Measurements from ENCODE around the gene SLU7. TPM values are rescaled to one million over a fixed set of nuclear protein-coding genes. Genes with fewer than 3 reads are reported as not detected.

The SLU7 gene
- total and polyA plus RNA-seq, 9 of the 15 experiments (the other 6 are each of a cell fraction or from before 2014, with no cell fraction given) = 42.1 to 65.7 (median 54.8) TPM

- no peak for DNase-seq (ENCODE audit: extremely low read depth in 1 of 4, low spot score in 3 of 4)
- H3K27ac ChIP-seq (ENCODE audit: extremely low read depth, low read depth, low read length) = no peak overlapping the region
- no peak for FAIRE-seq
- H3K4me3 ChIP-seq = no peak overlapping the region
- ATAC-seq = no peak
- H3K36me3 ChIP-seq (ENCODE audit: control insufficient read depth, insufficient read depth, low read length) = no peaks in the 10 kb centered on the region
- BruUV-seq (replicated peaks) = no TSS peak
- intact Hi-C loops (cut with micrococcal nuclease) = no loop called here
- no peaks in the 10 kb centered on the region for H3K79me2 ChIP-seq (ENCODE audit: control insufficient read depth, insufficient read depth, low read length)
- ChIA-PET POLR2A (interaction anchor here (0.9 to 1.5 kb wide), 4 partner anchors 8 to 30 kb away, joined by 3 to 6 read pairs (median 3); no protein-coding TSS in a partner anchor), CTCF (ENCODE audit: low intra/inter-chr PET ratio) (no interaction called here)
- H3K9me1 ChIP-seq (ENCODE audit: control insufficient read depth, insufficient read depth, low read length) = peaks cover 3% of the 10 kb centered on the region
- H2AFZ ChIP-seq (ENCODE audit: low read depth, low read length) = no peak overlapping the region
- no peak overlapping the region for H3K4me2 ChIP-seq (ENCODE audit: insufficient read depth, low read length)
- in situ Hi-C loops (cut with MboI) = no loop called here
- 21% methylated on average over 4 of the region's 5 CpGs for WGBS (ENCODE audit: insufficient coverage, low coverage, missing lambda C conversion rate)
- H3K9me3 ChIP-seq (replicated peaks; ENCODE audit: control insufficient read depth, insufficient read depth, low read depth, low read length) = no peaks in the 10 kb centered on the region
- no peaks in the 10 kb centered on the region for H4K20me1 ChIP-seq (replicated peaks; ENCODE audit: control insufficient read depth, insufficient read depth, low read length)
- no peak overlapping the region for H3K9ac ChIP-seq (ENCODE audit: insufficient read depth in 1 of 2, low read depth in 2 of 2, low read length in 2 of 2)
- H3K27me3 ChIP-seq (ENCODE audit: control insufficient read depth in 2 of 2, insufficient read depth in 2 of 2, low read length in 2 of 2) = peaks cover 0 to 9% of the 10 kb centered on the region in 2 experiments; a peak in 3 of 5 replicates
- H3K4me1 ChIP-seq (replicated peaks in 1 of 2; ENCODE audit: control insufficient read depth in 2 of 2, insufficient read depth in 2 of 2, low read length in 2 of 2) = 0 out of 5 replicates have a peak, but pooled peaks cover 0 to 5% of the 10 kb centered on the region in 2 experiments
- no peak for TF ChIP-seq HDAC2 (IDR thresholded peaks at IDR 0.05)
- TF ChIP-seq PRDM10 (IDR thresholded peaks at IDR 0.05; ENCODE audit: partially characterized antibody) = no peak
- TF ChIP-seq PHF21A (IDR thresholded peaks at IDR 0.05; ENCODE audit: borderline replicate concordance, low read depth) = no peak
- TF ChIP-seq HLTF (IDR thresholded peaks at IDR 0.05) = no peak
- no peak for TF ChIP-seq BHLHE40 (IDR thresholded peaks at IDR 0.05; ENCODE audit: low read length)
- no peak for TF ChIP-seq MIER1 (IDR thresholded peaks at IDR 0.05; ENCODE audit: low read depth)
- TF ChIP-seq KLF1 (tag; IDR thresholded peaks at IDR 0.05) = no peak
- no peak for TF ChIP-seq POLR2AphosphoS2 (IDR thresholded peaks at IDR 0.05; ENCODE audit: low read length)
- no peak for TF ChIP-seq SMARCC2 (IDR thresholded peaks at IDR 0.05; ENCODE audit: low read depth)
- TF ChIP-seq HNRNPL (IDR thresholded peaks at IDR 0.05; ENCODE audit: low read depth, low read length) = no peak
- TF ChIP-seq ZNF76 (CRISPR knock-in tag; IDR thresholded peaks at IDR 0.05; ENCODE audit: borderline replicate concordance) = no peak
- TF ChIP-seq PHB2 (IDR thresholded peaks at IDR 0.05; ENCODE audit: low read depth) = no peak
- no peak for TF ChIP-seq ZNF592 (IDR thresholded peaks at IDR 0.05)
- TF ChIP-seq MXD1 (CRISPR knock-in tag; IDR thresholded peaks at IDR 0.05; ENCODE audit: borderline replicate concordance, poor library complexity, severe bottlenecking) = no peak
- TF ChIP-seq TCF7L2 (IDR thresholded peaks at IDR 0.05; ENCODE audit: low read depth, low read length) = no peak
- no peak for TF ChIP-seq RFX7 (CRISPR knock-in tag; IDR thresholded peaks at IDR 0.05)
Observed at GRCh38 chr5:160377651-160378050, 41.2 kb downstream of the SLU7 start.
